B cell (primary cell): ENCODE measurements around the gene MMAB. TPM values are rescaled to one million over a fixed set of nuclear protein-coding genes. Genes with fewer than 3 reads are reported as not detected.

Experiments
- ATAC-seq: fragments of 200-7000 bp; cut with Tn5 transposase; one replicate; pipeline ENCODE4 v1.10.0; 2021; ENCODE audit warnings: low read depth, mild to moderate bottlenecking, moderate number of reproducible peaks, moderate library complexity
- CTCF ChIA-PET: fragments of 350-600 bp; sonication (Branson Sonifier 250); formaldehyde crosslinking; loops from one replicate; lab custom pipeline; 2021; ENCODE audit warnings: antibody characterized with exemption, inconsistent platforms; lab: Charles Lee
- POLR2A ChIA-PET: fragments of 350-600 bp; sonication (Branson Sonifier 250); formaldehyde crosslinking; loops from one replicate; lab custom pipeline; 2021; ENCODE audit warnings: antibody characterized with exemption; lab: Charles Lee
- DNase-seq: peaks from one replicate; pipeline ENCODE4 v3.0.0; 2013
- H2AFZ ChIP-seq: 2 replicates; pipeline ENCODE4 v1.6.1; 2012; ENCODE audit warnings: mild to moderate bottlenecking, low read depth, low read length; ENCODE audit not compliant: insufficient read depth, poor library complexity, severe bottlenecking
- H3K27ac ChIP-seq, 2 donors: 1 replicate in 1 of 2; 2 replicates in 1 of 2; pipeline ENCODE4 v1.5.1; 2012 to 2013; ENCODE audit warnings: low read length in 2 of 2, mild to moderate bottlenecking in 2 of 2, moderate library complexity in 1 of 2
- H3K27me3 ChIP-seq, 4 experiments: fragments of 200-600 bp in 1 of 4; sonication (generic) in 1 of 4; replicated peaks in 1 of 4; 1 replicate in 2 of 4; 2 replicates in 2 of 4; pipeline versions ENCODE4 v1.6.1 to v1.7.0; 2013 to 2016; ENCODE audit warnings: low read length in 3 of 4, mild to moderate bottlenecking in 2 of 4, mixed read lengths in 1 of 4, moderate library complexity in 1 of 4; ENCODE audit not compliant: insufficient read depth in 4 of 4, control insufficient read depth in 3 of 4; ENCODE audit errors: control extremely low read depth in 1 of 4
- H3K36me3 ChIP-seq, 2 experiments: replicated peaks in 1 of 2; 1 replicate in 1 of 2; 2 replicates in 1 of 2; pipeline versions ENCODE4 v1.6.1 to v1.7.1; 2013; ENCODE audit warnings: low read length in 1 of 2; ENCODE audit not compliant: insufficient read depth in 2 of 2, control insufficient read depth in 1 of 2; ENCODE audit errors: control extremely low read depth in 1 of 2, extremely low read depth in 1 of 2
- H3K4me1 ChIP-seq, 2 donors: fragments of 200-600 bp in 1 of 2; sonication (generic) in 1 of 2; 1 replicate in 1 of 2; 2 replicates in 1 of 2; pipeline versions ENCODE4 v1.5.1 to v1.6.1; 2013 to 2017; ENCODE audit warnings: low read length in 2 of 2; ENCODE audit not compliant: control insufficient read depth in 2 of 2, insufficient read depth in 2 of 2
- H3K4me2 ChIP-seq: replicated peaks from 2 replicates; pipeline ENCODE3; 2012; ENCODE audit warnings: mild to moderate bottlenecking, low read depth, low read length; ENCODE audit not compliant: poor library complexity, severe bottlenecking
- H3K4me3 ChIP-seq, 5 experiments: fragments of 200-600 bp in 1 of 5; sonication (generic) in 1 of 5; 1 replicate in 3 of 5; 2 replicates in 2 of 5; pipeline versions ENCODE4 v1.5.1 to v1.7.0; 2011 to 2016; ENCODE audit warnings: low read length in 4 of 5, mild to moderate bottlenecking in 4 of 5, low read depth in 2 of 5, control low read depth in 1 of 5, moderate library complexity in 1 of 5; ENCODE audit not compliant: insufficient read depth in 1 of 5; ENCODE audit errors: control extremely low read depth in 1 of 5, extremely low read depth in 1 of 5
- H3K79me2 ChIP-seq: fragments of 200-600 bp; sonication (generic); one replicate; pipeline ENCODE4 v1.6.0; 2016; ENCODE audit warnings: low read length; ENCODE audit not compliant: control insufficient read depth, insufficient read depth
- H3K9ac ChIP-seq: fragments of 200-600 bp; sonication (generic); 2 replicates; pipeline ENCODE4 v1.6.1; 2017; ENCODE audit warnings: mild to moderate bottlenecking, low read length, moderate library complexity
- H3K9me3 ChIP-seq, 3 donors: one replicate each; pipeline versions ENCODE4 v1.6.1 to v1.7.1; 2013; ENCODE audit warnings: low read length in 2 of 3; ENCODE audit not compliant: control insufficient read depth in 2 of 3, insufficient read depth in 1 of 3; ENCODE audit errors: control extremely low read depth in 1 of 3
- H4K20me1 ChIP-seq: 2 replicates; pipeline ENCODE4 v1.6.0; 2012; ENCODE audit warnings: mild to moderate bottlenecking, low read length; ENCODE audit not compliant: insufficient read depth, control insufficient read depth, poor library complexity, severe bottlenecking
- H3K27ac Mint-ChIP-seq: one replicate; pipeline ENCODE4 v1.8.0; 2021; ENCODE audit warnings: mixed read lengths
- H3K27me3 Mint-ChIP-seq: one replicate; pipeline ENCODE4 v1.8.0; 2021; ENCODE audit warnings: mixed read lengths
- H3K4me1 Mint-ChIP-seq: one replicate; pipeline ENCODE4 v1.8.0; 2021; ENCODE audit warnings: mixed read lengths
- H3K4me3 Mint-ChIP-seq: one replicate; pipeline ENCODE4 v1.8.0; 2021; ENCODE audit warnings: mixed read lengths
- H3K9me3 Mint-ChIP-seq: one replicate; pipeline ENCODE4 v1.8.0; 2022; ENCODE audit warnings: mixed read lengths; ENCODE audit not compliant: insufficient read depth
- CTCF ChIP-seq: fragments of 200-600 bp; IDR thresholded peaks from one replicate; pipeline ENCODE4 v1.8.0; 2022; ENCODE audit warnings: antibody characterized with exemption, mild to moderate bottlenecking
- EZH2 ChIP-seq: IDR thresholded peaks from 2 replicates; pipeline ENCODE4 v1.6.1; 2012; ENCODE audit warnings: borderline replicate concordance, low read depth, mild to moderate bottlenecking, moderate library complexity, low read length; ENCODE audit not compliant: insufficient read depth, poor library complexity, severe bottlenecking
- WGBS: methylation state at CpG from one replicate; pipeline ENCODE4 v1.1.5; 2013; ENCODE audit warnings: missing lambda C conversion rate; ENCODE audit not compliant: insufficient coverage; 5-methylcytosine and 5-hydroxymethylcytosine counted together
- intact Hi-C: fragments of 100-400 bp; cut with micrococcal nuclease; formaldehyde crosslinking; loops from one replicate; pipeline ENCODE4 v1.10.0; 2022
- polyA plus RNA-seq: library from polyadenylated mRNA; depleted of rRNA; stranded (reverse); fragments of >200 nt; gene quantifications from 2 replicates; pipeline ENCODE4 v1.2.3, GENCODE V29; 2012
- total RNA-seq, 2 donors: library from RNA; stranded (reverse); fragments of 120-200 nt in 1 of 2; gene quantifications; 1 replicate in 1 of 2; 2 replicates in 1 of 2; pipeline versions ENCODE4 v1.2.3 to v1.2.4, GENCODE V29; 2013 to 2022

MMAB gene
- total and polyA plus RNA-seq, 2 donors (not counting 1 experiment from before 2014, with no cell fraction given): 15.0 to 20.5 TPM

GRCh38 chr12:109605599-109606228 is 32.4 kb upstream of the MMAB start:
- WGBS: 85% methylated on average over 3 of the region's 13 CpGs

More at GRCh38 chr12:109605599-109606228, 32.4 kb upstream of the MMAB start:
- Histone ChIP-seq H3K4me2 (no peak overlapping the region), H3K4me3 (no peak overlapping the region), H3K9me3 (no peaks in the 10 kb centered on the region), H3K79me2 (no peaks in the 10 kb centered on the region), H2AFZ (no peak overlapping the region), H3K4me1 (no peaks in the 10 kb centered on the region), H4K20me1 (no peaks in the 10 kb centered on the region), H3K27me3 (peaks cover 0 to 13% (median 2%) of the 10 kb centered on the region in 4 experiments), H3K9ac (no peak overlapping the region), H3K27ac (no peak overlapping the region), H3K36me3 (no peaks in the 10 kb centered on the region)
- Mint-ChIP-seq H3K9me3 (no peaks in the 10 kb centered on the region), H3K27ac (no peak overlapping the region), H3K27me3 (peaks cover 38% of the 10 kb centered on the region), H3K4me1 (no peaks in the 10 kb centered on the region), H3K4me3 (no peak overlapping the region)
- intact Hi-C loops: no loop called here
- ATAC-seq: no peak
- POLR2A ChIA-PET: no interaction called here
- no peak for DNase-seq
- TF ChIP-seq CTCF (no peak), EZH2 (no peak)
- CTCF ChIA-PET: interaction anchor here (1.3 kb wide), 1 partner anchor 8 kb away, joined by 3 read pairs; no protein-coding TSS in a partner anchor
